Measurements from ENCODE around the gene BRI3BP. TPM values are rescaled to one million over a fixed set of nuclear protein-coding genes. Genes with fewer than 3 reads are reported as not detected.

Gene BRI3BP
- total RNA-seq, 1 experiment from 2014 or later: 19.4 TPM

GRCh38 chr12:125013816-125014442, 20.5 kb downstream of the BRI3BP start:
- Histone ChIP-seq H4K20me1 (ENCODE audit: insufficient read depth) (no peaks in the 10 kb centered on the region), H3K36me3 (ENCODE audit: low read depth) (0 out of 2 replicates have a peak, but pooled peaks cover 3% of the 10 kb centered on the region), H3K27ac (no peak overlapping the region), H3K4me1 (replicated peaks; ENCODE audit: insufficient read depth) (no peaks in the 10 kb centered on the region), H3F3A (ENCODE audit: insufficient read depth, low read depth) (no peaks in the 10 kb centered on the region), H3K4me2 (no peak overlapping the region), H3K9me3 (ENCODE audit: insufficient read depth, low read depth) (no peaks in the 10 kb centered on the region), H3K9me2 (ENCODE audit: insufficient read depth) (no peaks in the 10 kb centered on the region), H3K79me2 (ENCODE audit: low read depth) (no peaks in the 10 kb centered on the region), H3K27me3 (ENCODE audit: insufficient read depth, low read depth) (no peaks in the 10 kb centered on the region), H3K4me3 (no peak overlapping the region), H2AFZ (no peak overlapping the region)
- TF ChIP-seq CTCF (conservative IDR thresholded peaks at IDR 0.05): no peak
- no peak for TF ChIP-seq EZH2 (IDR thresholded peaks at IDR 0.05; ENCODE audit: low read depth)
- POLR2A ChIA-PET (ENCODE audit: unreplicated experiment): no interaction called here
- intact Hi-C loops (cut with micrococcal nuclease; ENCODE audit: unreplicated experiment): no loop called here
- no TSS peak for BruUV-seq (replicated peaks)
- CTCF ChIA-PET: no interaction called here
- DNase-seq: no peak

DNA sequence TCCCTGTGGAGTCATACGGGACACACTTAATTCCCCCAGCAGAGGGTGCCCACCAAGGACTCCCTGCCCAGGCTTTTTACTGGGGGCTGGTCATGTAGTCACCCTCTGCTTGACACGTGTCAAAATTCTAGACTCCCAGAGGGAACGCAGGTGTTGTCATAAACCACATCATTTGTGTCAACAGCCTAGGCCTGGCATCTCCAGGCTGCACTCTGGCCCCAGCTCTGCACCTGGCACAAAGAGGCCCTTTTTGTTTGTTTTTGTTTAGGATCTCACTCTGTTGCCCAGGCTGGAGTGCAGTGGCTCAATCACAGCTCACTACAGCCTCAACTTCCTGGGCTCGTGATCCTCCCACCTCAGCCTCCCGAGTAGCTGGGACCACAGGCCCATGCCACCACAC, 21.1 kb downstream of the BRI3BP start:
- Histone ChIP-seq H4K20me1 (ENCODE audit: insufficient read depth) (no peaks in the 10 kb centered on the region), H3K4me3 (no peak overlapping the region), H3K36me3 (ENCODE audit: low read depth) (0 out of 2 replicates have a peak, but pooled peaks cover 3% of the 10 kb centered on the region), H3K27me3 (ENCODE audit: insufficient read depth, low read depth) (no peaks in the 10 kb centered on the region), H3K4me2 (no peak overlapping the region), H3K9me2 (ENCODE audit: insufficient read depth) (no peaks in the 10 kb centered on the region), H3K27ac (no peak overlapping the region), H3K4me1 (replicated peaks; ENCODE audit: insufficient read depth) (no peaks in the 10 kb centered on the region), H3K9me3 (ENCODE audit: insufficient read depth, low read depth) (no peaks in the 10 kb centered on the region), H3F3A (ENCODE audit: insufficient read depth, low read depth) (no peaks in the 10 kb centered on the region), H2AFZ (no peak overlapping the region), H3K79me2 (ENCODE audit: low read depth) (no peaks in the 10 kb centered on the region)
- CTCF ChIA-PET: no interaction called here
- no TSS peak for BruUV-seq (replicated peaks)
- intact Hi-C loops (cut with micrococcal nuclease; ENCODE audit: unreplicated experiment): no loop called here
- POLR2A ChIA-PET (ENCODE audit: unreplicated experiment): no interaction called here
- no peak for DNase-seq
- TF ChIP-seq CTCF (conservative IDR thresholded peaks at IDR 0.05) (no peak), EZH2 (IDR thresholded peaks at IDR 0.05; ENCODE audit: low read depth) (no peak)

- H3K4me1 ChIP-seq (replicated peaks; ENCODE audit: insufficient read depth): no peaks in the 10 kb centered on the region
- TF ChIP-seq CTCF (conservative IDR thresholded peaks at IDR 0.05) (no peak), EZH2 (IDR thresholded peaks at IDR 0.05; ENCODE audit: low read depth) (no peak)
- intact Hi-C loops (cut with micrococcal nuclease; ENCODE audit: unreplicated experiment): no loop called here
- H3K27me3 ChIP-seq (ENCODE audit: insufficient read depth, low read depth): no peaks in the 10 kb centered on the region
- H3K9me3 ChIP-seq (ENCODE audit: insufficient read depth, low read depth): no peaks in the 10 kb centered on the region
- POLR2A ChIA-PET (ENCODE audit: unreplicated experiment): no interaction called here
- H3K9me2 ChIP-seq (ENCODE audit: insufficient read depth): no peaks in the 10 kb centered on the region
- CTCF ChIA-PET: interaction anchor here (0.5 to 0.6 kb wide), 2 partner anchors 109 to 132 kb away, joined by 3 to 8 read pairs; no protein-coding TSS in a partner anchor
- H3K4me3 ChIP-seq: no peak overlapping the region
- H3K27ac ChIP-seq: no peak overlapping the region
- BruUV-seq (replicated peaks): no TSS peak
- no peak for DNase-seq
- no peak overlapping the region for H2AFZ ChIP-seq
- H4K20me1 ChIP-seq (ENCODE audit: insufficient read depth): no peaks in the 10 kb centered on the region
- 0 out of 2 replicates have a peak, but pooled peaks cover 3% of the 10 kb centered on the region for H3K36me3 ChIP-seq (ENCODE audit: low read depth)
- H3K4me2 ChIP-seq: no peak overlapping the region
- no peaks in the 10 kb centered on the region for H3F3A ChIP-seq (ENCODE audit: insufficient read depth, low read depth)
- H3K79me2 ChIP-seq (ENCODE audit: low read depth): no peaks in the 10 kb centered on the region
These were observed 22.4 kb downstream of the BRI3BP start for GRCh38 chr12:125015680-125016310.
